CD4-positive, alpha-beta T cell treated with Interferon alpha-2 for 1 hour (primary cell): ENCODE results near the gene MED27.
"Not testable (repeated sequence)": the region's sequence is repeated elsewhere in the genome, so short reads cannot be mapped to it uniquely, and the experiment has no call there.

Source experiments
- DNase-seq, 2 donors: peaks; one replicate each; pipeline ENCODE4 v3.0.0-alpha.2; 2020 to 2022

Gene MED27

DNA sequence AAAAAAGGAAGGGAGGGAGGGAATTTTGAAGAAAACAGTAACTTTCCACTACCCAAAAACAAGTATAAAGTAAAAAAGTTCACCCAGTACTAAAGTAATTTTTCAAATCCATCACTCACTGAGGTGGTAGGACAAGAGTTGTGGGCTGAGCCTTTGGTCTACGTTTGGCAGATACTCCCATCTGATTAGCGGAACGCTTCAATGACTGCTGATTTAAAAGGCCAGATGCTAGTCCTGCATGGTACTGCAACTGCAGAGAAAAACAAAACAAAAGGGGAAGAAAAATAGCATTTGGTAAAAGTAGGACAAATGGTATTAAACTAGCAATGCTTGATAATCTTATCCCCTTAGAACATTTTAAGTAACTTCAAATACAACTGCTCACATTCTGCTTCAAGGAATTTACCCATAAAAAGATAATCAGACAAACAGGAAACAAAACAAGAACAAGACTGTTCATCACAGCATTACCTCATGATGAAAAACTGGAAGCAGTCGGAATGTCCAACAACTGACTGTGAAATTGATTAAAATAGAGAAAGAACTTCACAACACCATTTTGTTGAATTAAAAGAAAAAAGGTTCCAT, 65.4 kb downstream of the MED27 start:
- DNase-seq = no peak

- no peak for DNase-seq
These were observed 66.8 kb downstream of the MED27 start for GRCh38 chr9:132012704-132013357.

DNA sequence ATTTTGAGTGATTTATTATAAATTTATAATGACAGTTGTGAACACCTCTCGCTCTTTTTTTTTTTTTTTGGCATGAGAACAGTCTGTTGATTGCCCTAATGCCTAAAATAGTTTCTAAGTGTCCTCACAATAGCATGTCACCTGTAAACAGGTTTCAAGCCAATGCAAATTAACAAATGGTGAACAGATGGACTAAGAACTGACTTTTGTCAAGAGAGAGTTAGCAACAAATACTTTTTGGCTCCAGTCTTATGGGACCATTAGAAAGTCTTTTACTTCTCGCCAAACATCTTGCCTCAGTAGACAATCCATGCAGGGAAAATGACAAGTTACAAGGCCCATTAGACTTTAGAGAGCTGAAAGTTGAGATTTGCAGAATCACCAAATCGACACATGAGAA, 67.8 kb downstream of the MED27 start:
- DNase-seq = no peak

GRCh38 chr9:132011309-132011708, 68.4 kb downstream of the MED27 start:
- no peak for DNase-seq

GRCh38 chr9:132010201-132010600, 69.5 kb downstream of the MED27 start:
- DNase-seq = not testable (repeated sequence)

DNA sequence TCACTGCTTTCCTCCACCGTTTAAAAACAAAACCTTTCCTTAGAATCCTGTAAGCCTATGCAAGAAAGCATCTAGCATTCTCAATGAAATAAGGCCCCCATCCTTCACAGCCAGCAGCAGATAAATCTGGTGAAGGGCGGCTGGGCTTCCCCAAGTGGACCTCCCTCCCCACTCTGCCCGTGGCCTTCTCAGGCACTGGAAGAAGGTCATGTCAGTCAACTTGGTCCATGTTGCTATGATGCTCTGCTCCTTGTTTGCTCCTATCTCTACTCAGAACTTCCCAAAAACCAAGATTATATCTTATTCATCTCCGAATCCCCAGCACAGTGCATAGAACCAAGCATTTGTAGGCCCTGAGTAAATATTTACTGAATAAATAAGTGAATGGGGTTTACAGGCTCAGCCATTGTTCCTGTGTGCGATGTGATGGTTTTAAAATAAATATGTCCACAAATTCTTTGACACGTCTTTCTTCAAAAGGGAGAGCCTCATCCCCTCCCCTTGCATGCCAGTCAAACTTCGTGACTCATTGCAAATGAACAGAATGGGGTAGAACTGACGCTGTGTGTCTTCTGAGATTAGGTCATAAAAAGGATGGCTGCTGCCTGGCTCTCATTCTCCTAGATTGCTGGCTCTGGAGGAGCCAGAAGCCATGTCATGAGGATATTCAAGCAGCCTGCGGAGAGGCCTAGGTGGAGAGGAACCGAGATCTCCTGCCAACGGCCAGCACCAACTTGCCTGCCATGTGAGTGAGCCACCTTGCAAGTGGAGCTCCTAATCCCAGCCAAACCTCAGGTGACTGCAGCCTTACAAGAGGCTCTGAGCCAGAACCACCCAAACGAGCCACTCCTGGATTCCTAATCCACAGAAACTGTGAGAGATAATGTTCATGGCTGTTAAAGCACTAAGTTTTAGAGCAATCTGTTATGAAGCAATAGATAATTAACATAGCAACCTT, 70.5 kb downstream of the MED27 start:
- no peak for DNase-seq

- no peak for DNase-seq
These were observed 71.4 kb downstream of the MED27 start for GRCh38 chr9:132008184-132008803.

DNA sequence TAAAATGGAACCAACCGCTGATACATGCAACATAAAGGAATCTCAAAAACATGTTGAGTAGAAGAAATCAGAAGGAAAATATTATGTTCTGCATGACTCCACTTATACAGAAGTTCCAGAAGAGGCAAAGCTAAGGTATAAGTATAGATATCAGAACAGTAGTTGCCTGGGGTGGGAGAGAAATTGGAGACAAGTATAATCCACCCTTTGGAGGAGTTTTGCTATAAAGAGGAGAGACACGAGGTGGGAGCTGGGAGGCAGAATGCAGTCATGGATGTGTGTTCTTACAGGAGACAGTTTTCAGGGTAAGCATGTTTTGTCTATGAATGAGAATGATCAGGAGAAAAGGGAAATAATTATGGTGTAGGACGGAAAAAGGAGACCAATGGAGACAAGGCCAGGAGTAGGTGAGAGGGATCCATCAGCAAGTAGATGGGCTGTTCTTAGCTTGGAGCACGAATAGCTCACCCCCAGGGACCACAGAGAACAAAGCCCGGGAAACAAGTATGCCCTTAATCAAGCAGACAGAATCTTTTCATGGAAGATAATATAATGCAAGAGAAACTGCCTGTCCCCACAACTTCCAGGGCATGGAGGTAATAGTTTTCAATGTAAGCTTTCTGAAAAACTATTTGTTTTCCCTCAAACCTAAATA, 72.2 kb downstream of the MED27 start:
- no peak for DNase-seq

- peak in 1 of 2 donors; percentile 9 for DNase-seq
These were observed 72.8 kb downstream of the MED27 start for GRCh38 chr9:132006677-132007370.

DNA sequence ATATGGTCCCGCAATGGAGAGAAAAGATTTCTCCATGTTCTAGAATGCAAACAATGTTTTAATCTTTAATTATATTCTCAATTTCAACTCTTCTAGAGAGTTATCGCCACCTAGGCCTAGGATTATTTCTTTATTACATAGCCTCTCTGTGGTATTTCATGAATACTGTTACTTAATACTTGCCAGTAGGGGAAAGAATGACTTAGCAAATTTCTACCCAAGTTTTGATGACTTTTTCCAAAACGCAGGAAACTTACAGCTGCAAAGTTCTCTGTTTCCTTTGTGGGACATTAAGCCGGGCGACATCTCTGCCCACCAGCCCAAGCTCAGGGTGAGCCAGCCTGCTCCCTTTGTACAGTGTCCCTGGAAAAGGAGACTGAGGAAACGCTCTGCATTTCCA, 73.8 kb downstream of the MED27 start:
- no peak for DNase-seq

GRCh38 chr9:132004323-132004722, 75.3 kb downstream of the MED27 start:
- DNase-seq = no peak

DNA sequence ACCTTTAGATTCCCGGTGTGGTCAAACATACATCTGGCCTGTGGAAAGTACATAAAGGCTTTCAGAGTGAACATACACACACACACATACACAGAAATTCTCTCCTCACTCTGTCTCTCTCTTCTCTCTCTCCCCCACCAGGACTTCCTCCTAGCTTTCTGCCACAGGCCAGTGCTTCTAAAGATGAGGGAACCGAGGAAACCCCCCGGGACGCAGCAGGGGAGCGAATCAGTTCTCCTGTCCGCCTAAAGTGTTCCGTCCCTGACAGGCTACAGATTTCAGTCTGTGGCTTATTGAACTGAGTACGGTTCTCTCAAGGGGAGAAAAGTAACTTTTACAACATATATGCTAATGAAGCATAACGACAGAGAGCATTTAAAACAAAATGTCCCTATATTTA, 75.8 kb downstream of the MED27 start:
- no peak for DNase-seq

GRCh38 chr9:132003319-132003704, 76.4 kb downstream of the MED27 start:
- no peak for DNase-seq

DNA sequence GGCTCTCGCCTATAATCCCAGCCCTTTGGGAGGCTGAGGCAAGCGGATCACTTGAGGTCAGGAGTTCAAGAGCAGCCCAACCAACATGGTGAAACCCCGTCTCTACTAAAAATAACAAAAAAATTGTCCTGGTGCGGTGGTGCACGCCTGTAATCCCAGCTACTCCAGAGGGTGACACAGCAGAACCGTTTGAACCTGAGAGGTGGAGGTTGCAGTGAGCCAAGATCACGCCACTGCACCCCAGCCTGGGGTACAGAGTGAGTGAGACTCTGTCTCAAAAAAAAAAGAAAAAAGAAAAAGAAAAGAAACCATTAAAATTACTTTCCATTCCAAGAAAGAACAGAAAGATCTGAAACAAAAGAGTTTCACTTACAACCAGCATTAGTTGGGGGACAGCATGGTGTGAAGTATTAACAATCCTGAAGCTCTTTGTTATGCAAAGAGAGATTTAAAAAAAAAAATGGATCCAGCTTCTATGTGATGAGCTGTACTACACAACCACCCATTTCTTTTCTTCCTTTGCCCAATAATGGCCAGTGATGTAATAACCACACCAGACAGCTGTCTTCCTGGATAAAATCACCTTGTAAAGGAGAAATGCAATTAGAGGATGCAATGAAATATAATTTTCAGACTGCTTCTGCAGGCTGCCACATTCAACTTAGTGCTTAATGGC, 76.9 kb downstream of the MED27 start:
- no peak for DNase-seq

DNA sequence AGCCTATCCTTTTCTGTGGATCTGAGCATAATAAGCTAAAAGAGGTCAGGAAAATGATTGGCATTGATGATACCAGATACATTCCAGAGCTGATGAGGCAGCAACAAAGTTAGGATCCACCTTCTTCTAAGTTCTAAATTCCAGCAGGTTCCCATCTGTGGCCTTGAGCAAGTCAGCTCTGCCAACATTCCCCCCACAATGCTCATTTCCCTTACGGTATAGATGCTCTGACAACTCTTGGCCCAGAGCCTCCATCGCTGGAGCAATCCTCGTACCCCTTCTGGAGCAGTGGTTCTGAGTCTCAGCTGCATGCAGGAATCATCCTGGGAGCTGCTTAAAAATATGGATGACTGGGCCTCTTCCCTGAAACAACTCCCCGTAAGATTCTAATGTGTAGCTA, 78.1 kb downstream of the MED27 start:
- DNase-seq = no peak

DNA sequence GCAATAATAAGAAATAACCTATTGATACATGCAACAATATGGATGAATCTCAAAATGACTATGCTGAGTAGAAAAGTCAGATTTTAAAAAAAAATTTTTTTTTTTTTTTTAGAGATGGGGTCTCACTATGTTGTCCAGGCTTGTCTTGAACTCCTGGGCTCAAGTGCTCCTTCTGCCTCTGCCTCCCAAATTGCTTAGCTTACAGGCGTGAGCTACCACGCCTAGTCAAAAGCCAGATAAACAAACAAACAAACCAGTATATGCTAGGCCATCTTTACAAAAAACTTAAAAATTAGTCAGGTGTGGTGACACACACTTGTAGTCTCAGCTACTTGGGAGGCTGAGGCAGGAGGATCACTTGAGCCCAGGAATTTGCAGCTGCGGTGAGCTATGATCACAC, 79.0 kb downstream of the MED27 start:
- DNase-seq = no peak

- no peak for DNase-seq
These were observed 79.7 kb downstream of the MED27 start for GRCh38 chr9:131999692-132000551.

GRCh38 chr9:131997779-131998178, 81.9 kb downstream of the MED27 start:
- DNase-seq = no peak

GRCh38 chr9:131997076-131997475, 82.6 kb downstream of the MED27 start:
- DNase-seq = no peak

- no peak for DNase-seq
These were observed 84.3 kb downstream of the MED27 start for GRCh38 chr9:131995382-131995781.
